Transverse colon (tissue), 4 donors: ENCODE results near the gene FOXC2. TPM values are rescaled to one million over a fixed set of nuclear protein-coding genes. Genes with fewer than 3 reads are reported as not detected.

ENCODE experiments used
- DNase-seq: peaks from one replicate; pipeline ENCODE4 v3.0.0-alpha.2; 2019
- H3K27ac ChIP-seq, 4 donors: fragments of 200-600 bp; sonication (generic); 2 replicates each; pipeline ENCODE4 v1.5.1; 2016 to 2018; ENCODE audit warnings: inconsistent platforms in 4 of 4
- H3K27me3 ChIP-seq: fragments of 200-600 bp; sonication (generic); 2 replicates; pipeline ENCODE4 v1.5.1; 2017; ENCODE audit warnings: inconsistent platforms
- H3K36me3 ChIP-seq, 4 donors: fragments of 200-600 bp; sonication (generic); 2 replicates each; pipeline ENCODE4 v1.5.1; 2017 to 2019; ENCODE audit warnings: inconsistent platforms in 4 of 4
- H3K4me1 ChIP-seq, 4 donors: fragments of 200-600 bp; sonication (generic); 2 replicates each; pipeline ENCODE4 v1.5.1; 2017 to 2020; ENCODE audit warnings: inconsistent platforms in 4 of 4
- H3K4me3 ChIP-seq, 4 donors: fragments of 200-600 bp; sonication (generic); 1 replicate in 1 of 4; 2 replicates in 3 of 4; pipeline versions ENCODE4 v1.5.1 to v1.6.1; 2017 to 2019; ENCODE audit warnings: inconsistent platforms in 4 of 4
- H3K9me3 ChIP-seq, 2 donors: fragments of 200-600 bp; sonication (generic); 2 replicates each; pipeline ENCODE4 v1.5.1; 2017 to 2019; ENCODE audit warnings: inconsistent platforms in 2 of 2
- EP300 ChIP-seq: sonication (generic); formaldehyde crosslinking; IDR thresholded peaks from one replicate; pipeline ENCODE4 v1.6.1; 2017; ENCODE audit warnings: antibody characterized with exemption, low read depth
- POLR2A ChIP-seq: fragments of 450-650 bp; IDR thresholded peaks from one replicate; pipeline ENCODE4 v1.6.1; 2016; ENCODE audit warnings: antibody characterized with exemption, mild to moderate bottlenecking, moderate library complexity
- POLR2AphosphoS5 ChIP-seq, 3 donors: sonication (generic); formaldehyde crosslinking; IDR thresholded peaks; one replicate each; pipeline ENCODE4 v1.6.1; 2016; ENCODE audit warnings: antibody characterized with exemption in 3 of 3
- WGBS, 2 donors: methylation state at CpG; one replicate each; pipeline ENCODE4 v1.1.5; 2018; ENCODE audit warnings: low coverage in 1 of 2; 5-methylcytosine and 5-hydroxymethylcytosine counted together
- in situ Hi-C, 4 donors: fragments of 200-750 bp; cut with MboI; loops; one replicate each; pipeline versions ENCODE4 v1.15.0 to v1.15.1; 2017; ENCODE audit warnings: low sequenced_read_pairs in 3 of 4, low pct_ligation_motif_present in 1 of 4, low pct_unique_long_range_greater_than_20kb in 1 of 4
- intact Hi-C: fragments of 100-400 bp; cut with DNase I; formaldehyde crosslinking; loops from one replicate; pipeline ENCODE4 v1.15.1; 2023; ENCODE audit warnings: low total_unique reads
- total RNA-seq, 4 donors: library from RNA; depleted of rRNA; stranded (reverse); fragments of >200 nt; gene quantifications; one replicate each; pipeline ENCODE4 v1.1.0, GENCODE V29; 2016
- TF ChIP-seq, protein P1 (sequence below), 5 experiments: fragments of 200-600 bp in 3 of 5; fragments of 450-650 bp in 2 of 5; sonication (generic) in 3 of 5; IDR thresholded peaks; 1 replicate in 2 of 5; 2 replicates in 3 of 5; pipeline ENCODE4 v1.5.1; 2016 to 2017; ENCODE audit warnings: antibody characterized with exemption in 5 of 5, inconsistent platforms in 3 of 5, mild to moderate bottlenecking in 2 of 5, moderate library complexity in 1 of 5

The FOXC2 gene
- total RNA-seq, 4 donors from 2014 or later = 0.27 TPM; not detected in 3

DNA sequence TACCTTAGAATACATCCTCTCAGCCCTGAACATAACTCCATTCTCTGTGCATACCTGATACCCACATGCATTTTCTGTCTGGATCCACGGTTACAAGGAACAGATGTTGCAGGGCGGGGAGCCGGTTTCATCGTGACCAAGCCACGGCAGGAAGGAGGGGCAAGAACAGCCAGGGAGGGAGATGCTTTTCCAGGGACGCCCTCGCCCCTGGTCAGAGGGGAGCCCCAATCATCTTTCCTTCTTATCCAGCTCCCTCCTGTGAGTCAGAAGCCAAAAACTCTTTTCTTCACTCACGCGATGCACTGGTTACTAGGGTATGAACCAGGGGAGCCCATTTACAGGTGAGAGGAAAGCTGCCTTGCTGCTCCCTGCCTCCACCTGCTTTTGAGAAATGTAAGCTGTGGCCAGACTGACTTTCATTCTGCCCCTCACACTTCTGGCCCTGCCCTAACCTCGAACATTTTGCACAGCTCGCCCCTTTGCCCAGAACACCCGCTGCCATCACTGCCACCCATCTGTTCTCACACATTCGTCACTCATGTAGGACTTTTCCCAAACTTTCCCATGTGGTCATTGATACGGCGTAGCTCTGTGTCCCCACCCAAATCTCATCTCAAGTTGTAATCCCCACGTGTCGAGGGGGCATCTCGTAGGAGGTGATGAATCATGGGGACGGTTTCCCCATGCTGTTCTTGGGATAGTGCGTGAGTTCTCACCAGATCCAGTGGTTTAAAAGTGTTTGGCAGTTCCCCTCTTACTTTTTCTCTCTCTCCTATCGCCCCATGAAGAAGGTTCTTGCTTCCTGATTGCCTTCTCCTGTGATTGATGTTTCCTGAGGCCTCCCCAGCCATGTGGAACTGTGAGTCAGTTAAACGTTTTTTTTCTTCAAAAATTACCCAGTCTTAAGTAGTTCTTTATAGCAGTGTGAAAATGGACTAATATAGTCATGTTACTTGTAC is 32.3 kb downstream of the FOXC2 start:
- in situ Hi-C loops = no loop called here
- no peak for TF ChIP-seq POLR2A
- no peak for TF ChIP-seq EP300
- TF ChIP-seq POLR2AphosphoS5 (IDR thresholded peaks at IDR 0.05) = no peak
- TF ChIP-seq, protein P1, sequence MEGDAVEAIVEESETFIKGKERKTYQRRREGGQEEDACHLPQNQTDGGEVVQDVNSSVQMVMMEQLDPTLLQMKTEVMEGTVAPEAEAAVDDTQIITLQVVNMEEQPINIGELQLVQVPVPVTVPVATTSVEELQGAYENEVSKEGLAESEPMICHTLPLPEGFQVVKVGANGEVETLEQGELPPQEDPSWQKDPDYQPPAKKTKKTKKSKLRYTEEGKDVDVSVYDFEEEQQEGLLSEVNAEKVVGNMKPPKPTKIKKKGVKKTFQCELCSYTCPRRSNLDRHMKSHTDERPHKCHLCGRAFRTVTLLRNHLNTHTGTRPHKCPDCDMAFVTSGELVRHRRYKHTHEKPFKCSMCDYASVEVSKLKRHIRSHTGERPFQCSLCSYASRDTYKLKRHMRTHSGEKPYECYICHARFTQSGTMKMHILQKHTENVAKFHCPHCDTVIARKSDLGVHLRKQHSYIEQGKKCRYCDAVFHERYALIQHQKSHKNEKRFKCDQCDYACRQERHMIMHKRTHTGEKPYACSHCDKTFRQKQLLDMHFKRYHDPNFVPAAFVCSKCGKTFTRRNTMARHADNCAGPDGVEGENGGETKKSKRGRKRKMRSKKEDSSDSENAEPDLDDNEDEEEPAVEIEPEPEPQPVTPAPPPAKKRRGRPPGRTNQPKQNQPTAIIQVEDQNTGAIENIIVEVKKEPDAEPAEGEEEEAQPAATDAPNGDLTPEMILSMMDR (IDR thresholded peaks at IDR 0.05) = no peak
- H3K27ac ChIP-seq = no peak overlapping the region
- no peaks in the 10 kb centered on the region for H3K9me3 ChIP-seq
- DNase-seq = no peak
- WGBS, 2 donors = 45 to 58% methylated on average over 9 to 22 of the region's 22 CpGs
- H3K27me3 ChIP-seq = peaks cover 74% of the 10 kb centered on the region
- H3K4me3 ChIP-seq = no peak overlapping the region
- intact Hi-C loops = no loop called here
- H3K36me3 ChIP-seq = no peaks in the 10 kb centered on the region
- no peaks in the 10 kb centered on the region for H3K4me1 ChIP-seq

- peaks cover 52% of the 10 kb centered on the region for H3K27me3 ChIP-seq
Observed at GRCh38 chr16:86601356-86601755, 34.7 kb downstream of the FOXC2 start.

DNA sequence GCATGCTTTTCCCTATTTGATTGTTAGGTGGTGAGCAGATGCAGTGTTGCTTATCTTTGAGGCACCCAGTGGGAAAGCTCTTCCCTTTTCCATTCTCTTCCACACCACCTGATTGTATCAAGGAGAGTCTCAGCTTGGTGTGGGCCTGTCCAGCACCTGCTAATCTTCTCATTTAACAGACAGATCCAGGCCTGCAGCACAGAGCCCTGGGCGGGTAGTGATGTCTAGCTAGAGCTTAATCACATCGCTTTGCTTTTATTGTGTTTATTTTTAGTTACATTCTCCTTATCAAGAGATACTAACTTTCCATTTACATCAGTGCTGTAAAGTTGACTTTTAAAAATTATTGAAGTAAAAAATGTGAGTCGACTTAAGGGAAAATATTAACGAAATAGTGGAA is 35.9 kb downstream of the FOXC2 start:
- intact Hi-C loops (no loop called here), in situ Hi-C loops (no loop called here)
- peaks cover 43% of the 10 kb centered on the region for H3K27me3 ChIP-seq
- H3K9me3 ChIP-seq = no peaks in the 10 kb centered on the region
- no peak overlapping the region for H3K4me3 ChIP-seq
- no peaks in the 10 kb centered on the region for H3K36me3 ChIP-seq
- H3K27ac ChIP-seq = no peak overlapping the region
- H3K4me1 ChIP-seq = no peaks in the 10 kb centered on the region
- WGBS, 2 donors = 67% methylated on average over 4 of the region's 4 CpGs
- DNase-seq = no peak
- TF ChIP-seq, protein P1 (IDR thresholded peaks at IDR 0.05) = no peak
- no peak for TF ChIP-seq POLR2A

More at GRCh38 chr16:86601356-86601755, 34.7 kb downstream of the FOXC2 start:
- DNase-seq = no peak
- no peak for TF ChIP-seq POLR2A
- TF ChIP-seq POLR2AphosphoS5 (IDR thresholded peaks at IDR 0.05) = no peak
- no peak for TF ChIP-seq EP300
- TF ChIP-seq, protein P1 (IDR thresholded peaks at IDR 0.05) = no peak
- H3K4me3 ChIP-seq = no peak overlapping the region
- intact Hi-C loops = no loop called here
- WGBS, 2 donors = 69% methylated on average over 2 of the region's 2 CpGs; no CpG with 5 or more reads in 1 of the 2 donors
- in situ Hi-C loops = no loop called here
- no peaks in the 10 kb centered on the region for H3K4me1 ChIP-seq
- H3K9me3 ChIP-seq = no peaks in the 10 kb centered on the region
- H3K27ac ChIP-seq = no peak overlapping the region
- H3K36me3 ChIP-seq = no peaks in the 10 kb centered on the region

GRCh38 chr16:86604436-86605193 is 38.0 kb downstream of the FOXC2 start:
- DNase-seq = no peak
- intact Hi-C loops = no loop called here
- H3K4me3 ChIP-seq = peak overlapping the region in 1 of 4 donors; percentile 9
- H3K27ac ChIP-seq = no peak overlapping the region
- 33 to 63% methylated on average over 6 to 16 of the region's 16 CpGs for WGBS, 2 donors
- no peaks in the 10 kb centered on the region for H3K9me3 ChIP-seq
- peaks cover 23% of the 10 kb centered on the region for H3K27me3 ChIP-seq
- in situ Hi-C loops = no loop called here
- no peaks in the 10 kb centered on the region for H3K4me1 ChIP-seq
- H3K36me3 ChIP-seq = no peaks in the 10 kb centered on the region
- TF ChIP-seq, protein P1 (IDR thresholded peaks at IDR 0.05) = no peak
- TF ChIP-seq POLR2A (no peak), POLR2AphosphoS5 (IDR thresholded peaks at IDR 0.05) (no peak), EP300 (no peak)
